HepG2 (cell line): Measurements from ENCODE around the gene AKAP9. TPM values are rescaled to one million over a fixed set of nuclear protein-coding genes. Genes with fewer than 3 reads are reported as not detected.

ENCODE experiments used
- ATAC-seq: fragments of 200-7000 bp; cut with Tn5 transposase; 3 replicates; pipeline ENCODE4 v1.9.1; 2020; ENCODE audit warnings: mild to moderate bottlenecking, moderate library complexity
- BruUV-seq: library from RNA; stranded (reverse); fragments of 400-500 nt; replicated peaks from 2 replicates; lab custom pipeline; 2021; lab: Mats Ljungman, UMichigan
- CTCF ChIA-PET: fragments of 300-600 bp; formaldehyde crosslinking; extraction: SDS; loops from one replicate; lab custom pipeline; 2021; ENCODE audit warnings: low total read pairs, inconsistent platforms, low intra/inter-chr PET ratio; lab: Yijun Ruan, JAX
- POLR2A ChIA-PET: fragments of 350-600 bp; sonication (Branson Sonifier 250); formaldehyde crosslinking; loops from one replicate; lab custom pipeline; 2020; ENCODE audit warnings: antibody characterized with exemption, inconsistent platforms; lab: Yijun Ruan, JAX
- DNase-seq: peaks from one replicate; pipeline ENCODE4 v3.0.0-alpha.2; 2015; ENCODE audit warnings: low spot score
- FAIRE-seq: peaks from 3 replicates; lab custom pipeline; 2011; peaks lifted over from hg19 to GRCh38; lab: Jason Lieb, UNC
- H2AFZ ChIP-seq: one replicate; pipeline ENCODE4 v1.6.1; 2011; ENCODE audit warnings: low read length, inconsistent platforms
- H3K27ac ChIP-seq: fragments of 300-600 bp; 3 replicates; pipeline ENCODE4 v1.8.0; 2011; ENCODE audit warnings: mixed run types, mild to moderate bottlenecking, mixed read lengths, low read length, inconsistent platforms; ENCODE audit not compliant: insufficient read depth; ENCODE audit errors: extremely low read length
- H3K27me3 ChIP-seq, 2 experiments: fragments of 200-600 bp in 1 of 2; 2 replicates in 1 of 2; 3 replicates in 1 of 2; pipeline versions ENCODE4 v1.6.0 to v1.8.0; 2011; ENCODE audit warnings: low read length in 2 of 2, mild to moderate bottlenecking in 2 of 2, moderate library complexity in 2 of 2, inconsistent platforms in 1 of 2; ENCODE audit not compliant: insufficient read depth in 2 of 2, control insufficient read depth in 1 of 2
- H3K36me3 ChIP-seq, 2 experiments: fragments of 200-600 bp in 1 of 2; replicated peaks in 1 of 2; 2 replicates in 1 of 2; 3 replicates in 1 of 2; pipeline versions ENCODE4 v1.5.1 to v1.8.0; 2011; ENCODE audit warnings: low read length in 2 of 2, inconsistent platforms in 1 of 2; ENCODE audit not compliant: insufficient read depth in 2 of 2, control insufficient read depth in 1 of 2
- H3K4me1 ChIP-seq: 2 replicates; pipeline ENCODE4 v1.5.1; 2012; ENCODE audit warnings: low read length, inconsistent platforms; ENCODE audit not compliant: insufficient read depth
- H3K4me2 ChIP-seq: 2 replicates; pipeline ENCODE4 v1.6.0; 2011; ENCODE audit warnings: low read depth, low read length, inconsistent platforms
- H3K4me3 ChIP-seq, 3 experiments: fragments of 200-600 bp in 1 of 3; sonication (generic), shearing (Covaris generic) in 1 of 3; replicated peaks in 1 of 3; 2 replicates each; pipeline ENCODE4 v1.5.1; 2011 to 2016; ENCODE audit warnings: low read length in 3 of 3, inconsistent platforms in 2 of 3, low read depth in 2 of 3, mild to moderate bottlenecking in 2 of 3, control low read depth in 1 of 3, mixed read lengths in 1 of 3; ENCODE audit not compliant: insufficient read depth in 1 of 3
- H3K79me2 ChIP-seq: one replicate; pipeline ENCODE4 v1.6.1; 2011; ENCODE audit warnings: low read length, inconsistent platforms; ENCODE audit not compliant: insufficient read depth
- H3K9ac ChIP-seq: 2 replicates; pipeline ENCODE4 v1.6.0; 2011; ENCODE audit warnings: mild to moderate bottlenecking, low read depth, low read length, inconsistent platforms; ENCODE audit not compliant: insufficient read depth
- H3K9me3 ChIP-seq: 2 replicates; pipeline ENCODE4 v1.5.1; 2012; ENCODE audit warnings: mild to moderate bottlenecking, low read length
- H4K20me1 ChIP-seq: 2 replicates; pipeline ENCODE4 v1.6.0; 2011; ENCODE audit warnings: inconsistent platforms, mild to moderate bottlenecking, low read length, moderate library complexity; ENCODE audit not compliant: insufficient read depth
- DMAP1 ChIP-seq: IDR thresholded peaks from 2 replicates; pipeline ENCODE4 v1.6.1; 2016
- SCMH1 ChIP-seq: sonication (generic); formaldehyde crosslinking; IDR thresholded peaks from 2 replicates; pipeline ENCODE4 v1.9.0; 2021; ENCODE audit warnings: missing genetic modification reagents, mild to moderate bottlenecking, borderline replicate concordance
- WGBS: methylation state at CpG from one replicate; pipeline ENCODE4 v1.1.6; 2017; ENCODE audit warnings: low lambda C conversion rate; 5-methylcytosine and 5-hydroxymethylcytosine counted together
- in situ Hi-C: cut with HindIII; loops from 2 replicates; pipeline ENCODE4 v1.10.0; 2017; ENCODE audit warnings: low pct_unique_long_range_greater_than_20kb; ENCODE audit not compliant: extremely low pct_ligation_motif_present
- intact Hi-C: fragments of 100-400 bp; cut with micrococcal nuclease; formaldehyde crosslinking; loops from one replicate; pipeline ENCODE4 v1.10.0; 2022; ENCODE audit not compliant: unreplicated experiment
- polyA plus RNA-seq, 8 experiments: library from polyadenylated mRNA; depleted of rRNA in 3 of 8; stranded (reverse) in 7 of 8; unstranded in 1 of 8; fragments of >200 nt; fragmentation: Illumina TruSeq in 4 of 8; extraction: Trizol in 4 of 8; gene quantifications; 2 replicates each; pipeline versions ENCODE4 v1.2.1 to v1.2.3, GENCODE V29; 2011 to 2016; ENCODE audit warnings: low read depth in 4 of 8, missing spikeins in 1 of 8, mixed read lengths in 1 of 8; ENCODE audit not compliant: insufficient read depth in 1 of 8
- total RNA-seq, 5 experiments: library from RNA; depleted of rRNA; stranded (reverse); fragments of >200 nt; fragmentation: Illumina TruSeq; extraction: Trizol; gene quantifications; 2 replicates each; pipeline ENCODE4 v1.2.3, GENCODE V29; 2016; ENCODE audit warnings: low read depth in 1 of 5
- TF ChIP-seq, protein P1 (sequence below): sonication (generic); formaldehyde crosslinking; IDR thresholded peaks from 2 replicates; pipeline ENCODE4 v1.4.0; 2020; ENCODE audit warnings: missing genetic modification reagents

Gene AKAP9
- total and polyA plus RNA-seq, 2 of the 13 experiments (the other 11 are each of a cell fraction or from before 2014, with no cell fraction given): 27.6 to 33.1 TPM

- Histone ChIP-seq H3K4me2 (no peak overlapping the region), H3K9ac (no peak overlapping the region), H3K36me3 (0 out of 5 replicates have a peak, but pooled peaks cover 0 to 3% of the 10 kb centered on the region in 2 experiments), H3K4me1 (peaks cover 4% of the 10 kb centered on the region), H4K20me1 (peaks cover 10% of the 10 kb centered on the region; the same call in 1 of the 2 replicates), H3K27me3 (no peaks in the 10 kb centered on the region), H2AFZ (no peak overlapping the region), H3K9me3 (no peaks in the 10 kb centered on the region), H3K27ac (no peak overlapping the region), H3K79me2 (peaks cover 58% of the 10 kb centered on the region), H3K4me3 (no peak overlapping the region)
- in situ Hi-C loops: no loop called here
- TF ChIP-seq DMAP1 (CRISPR knock-in tag): no peak
- TF ChIP-seq, protein P1, sequence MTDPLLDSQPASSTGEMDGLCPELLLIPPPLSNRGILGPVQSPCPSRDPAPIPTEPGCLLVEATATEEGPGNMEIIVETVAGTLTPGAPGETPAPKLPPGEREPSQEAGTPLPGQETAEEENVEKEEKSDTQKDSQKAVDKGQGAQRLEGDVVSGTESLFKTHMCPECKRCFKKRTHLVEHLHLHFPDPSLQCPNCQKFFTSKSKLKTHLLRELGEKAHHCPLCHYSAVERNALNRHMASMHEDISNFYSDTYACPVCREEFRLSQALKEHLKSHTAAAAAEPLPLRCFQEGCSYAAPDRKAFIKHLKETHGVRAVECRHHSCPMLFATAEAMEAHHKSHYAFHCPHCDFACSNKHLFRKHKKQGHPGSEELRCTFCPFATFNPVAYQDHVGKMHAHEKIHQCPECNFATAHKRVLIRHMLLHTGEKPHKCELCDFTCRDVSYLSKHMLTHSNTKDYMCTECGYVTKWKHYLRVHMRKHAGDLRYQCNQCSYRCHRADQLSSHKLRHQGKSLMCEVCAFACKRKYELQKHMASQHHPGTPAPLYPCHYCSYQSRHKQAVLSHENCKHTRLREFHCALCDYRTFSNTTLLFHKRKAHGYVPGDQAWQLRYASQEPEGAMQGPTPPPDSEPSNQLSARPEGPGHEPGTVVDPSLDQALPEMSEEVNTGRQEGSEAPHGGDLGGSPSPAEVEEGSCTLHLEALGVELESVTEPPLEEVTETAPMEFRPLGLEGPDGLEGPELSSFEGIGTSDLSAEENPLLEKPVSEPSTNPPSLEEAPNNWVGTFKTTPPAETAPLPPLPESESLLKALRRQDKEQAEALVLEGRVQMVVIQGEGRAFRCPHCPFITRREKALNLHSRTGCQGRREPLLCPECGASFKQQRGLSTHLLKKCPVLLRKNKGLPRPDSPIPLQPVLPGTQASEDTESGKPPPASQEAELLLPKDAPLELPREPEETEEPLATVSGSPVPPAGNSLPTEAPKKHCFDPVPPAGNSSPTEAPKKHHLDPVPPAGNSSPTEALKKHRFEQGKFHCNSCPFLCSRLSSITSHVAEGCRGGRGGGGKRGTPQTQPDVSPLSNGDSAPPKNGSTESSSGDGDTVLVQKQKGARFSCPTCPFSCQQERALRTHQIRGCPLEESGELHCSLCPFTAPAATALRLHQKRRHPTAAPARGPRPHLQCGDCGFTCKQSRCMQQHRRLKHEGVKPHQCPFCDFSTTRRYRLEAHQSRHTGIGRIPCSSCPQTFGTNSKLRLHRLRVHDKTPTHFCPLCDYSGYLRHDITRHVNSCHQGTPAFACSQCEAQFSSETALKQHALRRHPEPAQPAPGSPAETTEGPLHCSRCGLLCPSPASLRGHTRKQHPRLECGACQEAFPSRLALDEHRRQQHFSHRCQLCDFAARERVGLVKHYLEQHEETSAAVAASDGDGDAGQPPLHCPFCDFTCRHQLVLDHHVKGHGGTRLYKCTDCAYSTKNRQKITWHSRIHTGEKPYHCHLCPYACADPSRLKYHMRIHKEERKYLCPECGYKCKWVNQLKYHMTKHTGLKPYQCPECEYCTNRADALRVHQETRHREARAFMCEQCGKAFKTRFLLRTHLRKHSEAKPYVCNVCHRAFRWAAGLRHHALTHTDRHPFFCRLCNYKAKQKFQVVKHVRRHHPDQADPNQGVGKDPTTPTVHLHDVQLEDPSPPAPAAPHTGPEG (CRISPR knock-in tag): no peak
- TF ChIP-seq SCMH1 (CRISPR knock-in tag): no peak
- CTCF ChIA-PET: no interaction called here
- 100% methylated on average over 1 of the region's 1 CpG for WGBS
- POLR2A ChIA-PET: no interaction called here
- ATAC-seq: no peak
- BruUV-seq: no TSS peak
- no peak for DNase-seq
- FAIRE-seq: no peak
- intact Hi-C loops: no loop called here
Measured at GRCh38 chr7:91957823-91958222, 17.2 kb downstream of the AKAP9 start.
